GM12873 (cell line): ENCODE data around the gene NT5DC4.

Source experiments
- TF ChIP-seq, protein P1 (sequence below): IDR thresholded peaks from 2 replicates; pipeline ENCODE4 v1.5.1; 2012; ENCODE audit warnings: low read depth, mild to moderate bottlenecking, moderate library complexity, low read length, control low read depth; ENCODE audit not compliant: insufficient read depth; ENCODE audit errors: missing control alignments

Gene NT5DC4

DNA sequence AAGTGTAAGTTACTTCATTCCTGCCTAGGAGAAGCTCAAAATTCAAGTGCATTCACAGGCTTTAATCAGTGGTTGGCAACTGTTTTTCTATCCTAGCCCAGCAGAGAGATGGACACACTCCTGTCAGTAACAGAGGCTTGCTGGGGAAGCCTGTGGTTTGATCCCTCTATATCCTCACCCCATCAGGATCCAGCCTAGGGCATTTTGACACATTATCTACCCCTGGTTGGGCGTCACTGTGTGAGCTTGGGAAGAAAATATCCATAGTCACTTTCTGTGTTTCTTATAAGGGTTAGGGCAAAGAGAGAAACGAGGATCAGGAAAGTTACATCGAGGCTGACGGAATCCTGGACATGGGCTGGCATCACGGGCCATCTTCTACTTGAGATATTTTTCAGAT, 10.0 kb downstream of the NT5DC4 start:
- TF ChIP-seq, protein P1, sequence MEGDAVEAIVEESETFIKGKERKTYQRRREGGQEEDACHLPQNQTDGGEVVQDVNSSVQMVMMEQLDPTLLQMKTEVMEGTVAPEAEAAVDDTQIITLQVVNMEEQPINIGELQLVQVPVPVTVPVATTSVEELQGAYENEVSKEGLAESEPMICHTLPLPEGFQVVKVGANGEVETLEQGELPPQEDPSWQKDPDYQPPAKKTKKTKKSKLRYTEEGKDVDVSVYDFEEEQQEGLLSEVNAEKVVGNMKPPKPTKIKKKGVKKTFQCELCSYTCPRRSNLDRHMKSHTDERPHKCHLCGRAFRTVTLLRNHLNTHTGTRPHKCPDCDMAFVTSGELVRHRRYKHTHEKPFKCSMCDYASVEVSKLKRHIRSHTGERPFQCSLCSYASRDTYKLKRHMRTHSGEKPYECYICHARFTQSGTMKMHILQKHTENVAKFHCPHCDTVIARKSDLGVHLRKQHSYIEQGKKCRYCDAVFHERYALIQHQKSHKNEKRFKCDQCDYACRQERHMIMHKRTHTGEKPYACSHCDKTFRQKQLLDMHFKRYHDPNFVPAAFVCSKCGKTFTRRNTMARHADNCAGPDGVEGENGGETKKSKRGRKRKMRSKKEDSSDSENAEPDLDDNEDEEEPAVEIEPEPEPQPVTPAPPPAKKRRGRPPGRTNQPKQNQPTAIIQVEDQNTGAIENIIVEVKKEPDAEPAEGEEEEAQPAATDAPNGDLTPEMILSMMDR, result no peak

DNA sequence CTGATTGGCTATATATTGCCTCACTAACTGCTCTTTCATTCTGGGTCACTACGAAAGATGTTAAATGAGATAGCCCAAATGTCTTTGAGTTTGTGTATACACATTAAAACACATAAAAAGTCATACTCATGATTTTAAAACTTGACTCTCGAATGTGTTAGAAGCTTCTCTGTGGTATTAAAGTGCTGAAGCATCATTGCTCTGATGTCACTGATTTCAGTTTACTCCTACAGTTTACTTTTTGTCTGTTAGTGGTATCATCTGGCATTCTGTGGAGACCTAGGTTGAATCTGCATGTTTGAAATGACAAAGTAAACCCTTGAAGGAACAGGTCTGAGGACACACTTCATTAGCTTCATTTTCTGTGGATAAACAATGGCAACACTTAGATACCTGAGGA, 10.7 kb downstream of the NT5DC4 start:
- TF ChIP-seq, protein P1, result no peak

DNA sequence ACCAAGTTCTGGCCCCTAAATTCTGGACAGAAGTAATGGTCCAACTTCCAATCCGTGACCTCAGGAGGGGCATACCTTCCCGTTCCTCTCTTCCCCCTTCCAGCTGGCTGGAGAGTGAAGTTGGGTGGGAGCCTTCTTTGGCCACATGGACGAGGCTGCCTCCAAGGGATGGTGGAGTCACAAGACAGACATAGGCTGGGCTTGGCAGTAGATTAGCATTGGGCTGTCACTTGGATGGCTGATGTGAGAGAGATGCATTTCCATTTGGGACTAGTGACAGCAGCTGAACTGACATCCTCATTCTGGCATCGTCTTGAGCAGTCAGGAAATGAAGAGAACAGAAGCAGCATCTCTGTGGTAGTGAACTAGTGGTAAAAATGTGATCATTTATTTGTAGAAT, 12.6 kb downstream of the NT5DC4 start:
- TF ChIP-seq, protein P1, result no peak

DNA sequence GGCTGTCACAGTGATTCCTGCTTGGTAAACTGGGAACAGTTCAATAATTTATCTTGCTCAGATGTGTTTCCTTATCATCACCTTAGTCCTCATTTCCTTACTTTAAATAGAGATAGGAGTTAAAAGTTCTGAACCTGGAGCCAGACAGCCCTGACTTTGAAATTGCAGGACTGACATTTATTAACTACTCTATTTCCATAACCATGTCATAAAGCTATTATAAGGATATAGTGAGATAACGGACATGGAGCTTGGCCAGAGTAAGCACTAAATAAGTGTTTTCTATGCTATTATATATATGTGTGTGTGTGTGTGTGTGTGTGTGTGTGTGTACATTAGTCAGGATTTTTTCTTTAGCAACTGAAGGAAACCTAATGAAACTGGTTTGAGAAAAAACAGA, 13.1 kb downstream of the NT5DC4 start:
- TF ChIP-seq, protein P1, result no peak

DNA sequence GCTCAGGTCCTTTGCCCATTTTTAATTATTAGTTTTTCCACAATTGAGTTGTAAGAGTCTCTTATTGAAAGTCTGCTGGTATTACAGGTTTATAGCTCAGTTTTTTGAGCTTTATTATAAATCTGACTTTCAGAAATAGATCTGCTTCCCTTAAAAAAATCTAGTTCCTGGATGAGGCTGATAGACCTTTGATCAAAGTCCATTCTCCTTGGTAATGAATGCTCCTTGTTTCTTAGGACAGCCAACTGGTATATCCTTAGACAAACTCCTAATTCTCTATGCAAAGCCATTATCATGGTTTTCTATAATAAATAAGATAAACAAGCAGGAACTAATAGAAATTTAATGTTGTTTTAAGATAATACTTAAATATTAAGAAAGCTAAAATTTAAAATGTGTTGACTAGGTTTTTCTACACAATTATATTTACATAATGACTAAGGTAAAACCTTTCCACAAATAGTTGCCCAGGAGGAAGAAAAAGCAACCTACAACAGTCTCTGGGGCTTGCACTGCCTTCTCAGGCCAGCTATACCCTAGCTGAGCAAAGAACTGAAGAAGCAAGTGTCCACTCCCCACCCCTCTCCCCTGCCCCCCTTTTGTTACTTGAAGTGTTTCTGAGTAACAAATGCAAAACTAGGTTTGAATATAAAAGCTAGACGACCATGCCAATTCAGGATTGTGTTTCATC, 16.9 kb downstream of the NT5DC4 start:
- TF ChIP-seq, protein P1, result no peak

DNA sequence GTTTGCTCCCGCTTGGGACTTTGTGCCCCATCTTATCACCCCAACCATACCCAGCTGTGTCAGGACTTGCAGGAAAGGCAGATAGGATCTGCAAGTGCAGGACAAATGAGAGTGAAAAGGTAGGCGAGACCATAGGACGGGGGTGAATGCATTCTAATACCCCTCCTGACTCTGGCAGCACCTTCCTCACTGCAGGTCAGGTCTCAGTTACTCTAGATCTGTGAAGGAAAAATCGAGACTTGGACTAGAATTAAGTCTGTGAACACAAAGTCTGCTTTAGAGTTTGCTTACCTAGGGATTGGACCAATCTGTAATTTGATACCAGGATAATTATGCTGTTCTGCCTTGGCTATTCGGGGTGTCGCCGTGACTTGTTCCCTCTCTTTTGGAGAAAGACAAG, 19.7 kb downstream of the NT5DC4 start:
- TF ChIP-seq, protein P1, result no peak

DNA sequence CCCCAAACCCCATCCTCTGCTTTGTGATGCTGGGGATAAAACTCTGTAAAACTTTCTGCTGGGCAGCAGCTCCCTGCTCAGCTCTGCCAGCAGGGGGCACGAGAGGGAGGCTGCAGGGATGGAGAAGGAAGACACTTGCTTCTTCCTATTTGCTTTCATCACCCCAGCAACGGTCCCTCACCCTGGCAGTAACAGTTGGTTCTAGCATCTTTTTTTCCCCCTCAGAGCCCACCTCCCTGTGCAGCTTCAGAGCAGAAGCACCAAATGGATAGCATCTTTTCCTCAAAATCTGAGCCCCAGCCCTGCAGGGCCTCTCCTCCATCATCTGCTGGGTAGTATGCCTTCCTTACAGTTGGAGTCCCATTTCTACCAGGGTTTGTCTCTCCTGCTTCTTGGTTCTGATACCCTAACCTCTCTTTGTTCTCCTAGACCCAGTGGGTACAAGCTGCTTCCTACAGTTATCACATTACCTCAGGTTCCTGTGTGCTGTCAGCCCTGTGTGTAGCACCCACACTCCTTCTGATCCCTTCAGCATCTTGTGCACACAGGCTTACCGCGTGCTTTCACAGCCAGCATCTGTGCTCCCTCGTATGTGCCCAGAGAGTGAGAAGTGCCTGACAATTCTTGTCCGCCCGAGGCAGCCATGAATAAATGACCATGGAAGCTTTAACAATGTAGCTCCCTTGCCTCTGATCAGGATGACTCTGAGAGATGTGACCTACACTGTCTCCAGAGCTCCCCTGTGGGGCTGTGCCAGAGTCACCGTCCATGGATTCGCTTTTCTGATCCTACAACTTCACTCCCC, 29.1 kb downstream of the NT5DC4 start:
- TF ChIP-seq, protein P1, result peak; percentile 98
